Peyer's patch (tissue), 4 donors: ENCODE measurements around the gene IGFL2.

Experiments
- CTCF ChIP-seq, 6 experiments: fragments of 450-650 bp in 4 of 6; fragments of 200-600 bp in 2 of 6; sonication (generic) in 1 of 6; IDR thresholded peaks; one replicate each; pipeline ENCODE4 v1.5.1; 2017 to 2019; ENCODE audit warnings: antibody characterized with exemption in 6 of 6, mild to moderate bottlenecking in 3 of 6, moderate library complexity in 1 of 6
- POLR2A ChIP-seq, 2 donors: fragments of 450-650 bp; IDR thresholded peaks; one replicate each; pipeline ENCODE4 v1.5.1; 2017; ENCODE audit warnings: antibody characterized with exemption in 2 of 2, mild to moderate bottlenecking in 2 of 2, moderate library complexity in 2 of 2

GRCh38 chr19:46115396-46116106 lies 32.5 kb upstream of the IGFL2 start:
- TF ChIP-seq CTCF (IDR thresholded peaks at IDR 0.05) (no peak), POLR2A (IDR thresholded peaks at IDR 0.05) (no peak)
